Parathyroid adenoma (tissue), 2 donors: ENCODE measurements around the gene TJP1.

Experiments used
- H2AFZ ChIP-seq: fragments of 300-600 bp; sonication (generic); one replicate; pipeline ENCODE4 v1.7.0; 2017; ENCODE audit warnings: antibody characterized with exemption, mild to moderate bottlenecking
- H3K27ac ChIP-seq: fragments of 300-600 bp; sonication (generic); one replicate; pipeline ENCODE4 v1.7.0; 2017
- H3K27me3 ChIP-seq: fragments of 300-600 bp; sonication (generic); one replicate; pipeline ENCODE4 v1.7.0; 2017; ENCODE audit warnings: low read length; ENCODE audit not compliant: control insufficient read depth, insufficient read depth
- H3K36me3 ChIP-seq: fragments of 300-600 bp; sonication (generic); one replicate; pipeline ENCODE4 v1.7.0; 2017; ENCODE audit warnings: low read length; ENCODE audit not compliant: control insufficient read depth, insufficient read depth
- H3K4me1 ChIP-seq: fragments of 300-600 bp; sonication (generic); one replicate; pipeline ENCODE4 v1.7.0; 2017; ENCODE audit warnings: control low read depth
- H3K4me2 ChIP-seq: fragments of 300-600 bp; sonication (generic); one replicate; pipeline ENCODE4 v1.7.0; 2017; ENCODE audit warnings: low read length
- H3K4me3 ChIP-seq: fragments of 300-600 bp; sonication (generic); one replicate; pipeline ENCODE4 v1.7.0; 2017; ENCODE audit warnings: low read depth, low read length
- H3K79me2 ChIP-seq: fragments of 300-600 bp; sonication (generic); one replicate; pipeline ENCODE4 v1.7.0; 2017; ENCODE audit warnings: control low read depth
- H3K9ac ChIP-seq: fragments of 300-600 bp; sonication (generic); one replicate; pipeline ENCODE4 v1.7.0; 2017; ENCODE audit warnings: mild to moderate bottlenecking
- H3K9me3 ChIP-seq: fragments of 300-600 bp; sonication (generic); one replicate; pipeline ENCODE4 v1.7.0; 2017; ENCODE audit warnings: low read length; ENCODE audit not compliant: control insufficient read depth
- TF ChIP-seq, protein P1 (sequence below): fragments of 300-600 bp; sonication (generic); IDR thresholded peaks from one replicate; pipeline ENCODE4 v1.7.0; 2017; ENCODE audit warnings: antibody characterized with exemption, mild to moderate bottlenecking
- donor health status: primary hyperparathyroidism.

Gene TJP1

DNA sequence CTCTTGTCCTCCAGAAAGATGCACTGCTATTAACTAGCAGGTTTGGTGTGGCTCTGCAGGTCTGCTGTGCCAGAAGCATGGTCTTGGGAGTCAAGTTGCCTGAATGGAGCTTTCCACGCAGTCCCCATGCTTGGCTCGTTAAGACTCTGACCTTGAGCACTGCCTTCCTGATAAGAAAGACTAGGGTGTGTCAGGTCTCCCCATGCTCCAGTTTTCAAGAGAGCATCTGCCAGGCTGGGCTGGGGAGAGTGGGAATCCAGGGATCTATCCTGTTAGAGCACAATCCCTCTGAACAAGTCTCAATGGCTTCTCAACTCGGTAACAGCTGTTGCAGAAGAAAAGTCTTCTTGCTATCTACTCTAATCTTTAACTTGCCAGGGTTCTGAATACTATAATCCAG lies 98.2 kb downstream of the TJP1 start:
- H3K4me1 ChIP-seq = no peaks in the 10 kb centered on the region
- no peak overlapping the region for H3K4me3 ChIP-seq
- TF ChIP-seq, protein P1, sequence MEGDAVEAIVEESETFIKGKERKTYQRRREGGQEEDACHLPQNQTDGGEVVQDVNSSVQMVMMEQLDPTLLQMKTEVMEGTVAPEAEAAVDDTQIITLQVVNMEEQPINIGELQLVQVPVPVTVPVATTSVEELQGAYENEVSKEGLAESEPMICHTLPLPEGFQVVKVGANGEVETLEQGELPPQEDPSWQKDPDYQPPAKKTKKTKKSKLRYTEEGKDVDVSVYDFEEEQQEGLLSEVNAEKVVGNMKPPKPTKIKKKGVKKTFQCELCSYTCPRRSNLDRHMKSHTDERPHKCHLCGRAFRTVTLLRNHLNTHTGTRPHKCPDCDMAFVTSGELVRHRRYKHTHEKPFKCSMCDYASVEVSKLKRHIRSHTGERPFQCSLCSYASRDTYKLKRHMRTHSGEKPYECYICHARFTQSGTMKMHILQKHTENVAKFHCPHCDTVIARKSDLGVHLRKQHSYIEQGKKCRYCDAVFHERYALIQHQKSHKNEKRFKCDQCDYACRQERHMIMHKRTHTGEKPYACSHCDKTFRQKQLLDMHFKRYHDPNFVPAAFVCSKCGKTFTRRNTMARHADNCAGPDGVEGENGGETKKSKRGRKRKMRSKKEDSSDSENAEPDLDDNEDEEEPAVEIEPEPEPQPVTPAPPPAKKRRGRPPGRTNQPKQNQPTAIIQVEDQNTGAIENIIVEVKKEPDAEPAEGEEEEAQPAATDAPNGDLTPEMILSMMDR = no peak
- H3K27me3 ChIP-seq = no peaks in the 10 kb centered on the region
- H2AFZ ChIP-seq = no peak overlapping the region
- H3K9me3 ChIP-seq = no peaks in the 10 kb centered on the region
- no peak overlapping the region for H3K27ac ChIP-seq
- H3K36me3 ChIP-seq = no peaks in the 10 kb centered on the region
- H3K9ac ChIP-seq = no peak overlapping the region
- H3K79me2 ChIP-seq = no peaks in the 10 kb centered on the region
- no peak overlapping the region for H3K4me2 ChIP-seq

DNA sequence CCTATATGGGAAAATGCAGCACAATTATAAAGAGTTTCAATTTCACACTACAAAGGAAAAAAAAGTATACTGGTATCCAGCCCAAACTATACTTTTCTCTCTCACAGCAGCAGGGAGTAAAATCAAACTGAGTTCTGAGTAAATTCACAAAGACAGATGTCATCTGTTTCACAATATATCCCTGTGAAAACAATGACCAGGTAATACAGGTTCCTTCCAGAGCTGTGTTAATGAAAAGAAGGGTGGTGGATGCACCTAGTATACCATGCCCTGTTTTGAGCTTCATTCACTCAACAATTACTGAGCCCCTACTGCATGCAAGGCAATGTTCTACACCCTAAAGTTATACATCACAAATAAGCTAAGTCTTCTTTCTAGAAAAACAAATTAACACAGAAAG lies 108.5 kb downstream of the TJP1 start:
- H3K79me2 ChIP-seq = no peaks in the 10 kb centered on the region
- no peak overlapping the region for H3K4me3 ChIP-seq
- no peaks in the 10 kb centered on the region for H3K9me3 ChIP-seq
- no peaks in the 10 kb centered on the region for H3K27me3 ChIP-seq
- no peaks in the 10 kb centered on the region for H3K4me1 ChIP-seq
- TF ChIP-seq, protein P1 = no peak
- H2AFZ ChIP-seq = no peak overlapping the region
- no peaks in the 10 kb centered on the region for H3K36me3 ChIP-seq
- no peak overlapping the region for H3K4me2 ChIP-seq
- H3K9ac ChIP-seq = no peak overlapping the region
- no peak overlapping the region for H3K27ac ChIP-seq

DNA sequence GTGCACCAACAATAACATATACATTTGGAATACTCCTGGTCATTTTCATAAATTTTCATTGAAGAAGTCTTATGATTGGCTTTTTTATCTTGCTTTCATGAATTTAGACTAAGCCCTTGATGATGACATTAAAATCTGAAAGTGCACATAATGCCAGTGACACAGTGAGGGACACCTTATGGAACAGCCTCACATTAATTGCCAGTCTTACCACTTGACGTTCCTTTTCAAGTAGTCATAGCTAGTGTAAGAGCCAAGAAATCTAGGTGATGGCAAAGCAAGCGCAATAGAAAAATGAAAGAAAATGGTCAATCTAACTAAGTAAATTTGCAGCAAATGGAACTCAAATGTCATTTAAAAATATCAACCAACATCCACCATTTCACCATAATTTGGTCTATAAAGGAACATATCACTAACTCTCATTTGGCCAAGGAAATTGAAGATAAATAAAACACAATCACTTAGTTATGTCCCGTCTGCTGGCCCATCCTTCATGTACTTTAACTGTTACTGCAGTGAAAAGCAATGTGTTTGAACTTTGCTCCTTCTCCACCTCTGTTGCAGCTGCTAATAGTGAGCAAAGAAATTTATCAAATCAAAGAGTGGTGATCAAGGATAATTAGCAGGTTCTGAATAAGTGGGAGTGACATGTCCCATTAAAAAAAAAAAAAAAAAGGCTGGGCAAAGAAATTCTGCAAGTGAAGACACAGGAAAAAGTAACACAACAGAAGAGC lies 110.0 kb downstream of the TJP1 start:
- H3K36me3 ChIP-seq = no peaks in the 10 kb centered on the region
- no peak overlapping the region for H3K27ac ChIP-seq
- H3K9ac ChIP-seq = no peak overlapping the region
- no peak overlapping the region for H2AFZ ChIP-seq
- no peaks in the 10 kb centered on the region for H3K27me3 ChIP-seq
- no peaks in the 10 kb centered on the region for H3K9me3 ChIP-seq
- no peak overlapping the region for H3K4me2 ChIP-seq
- H3K4me1 ChIP-seq = no peaks in the 10 kb centered on the region
- no peak overlapping the region for H3K4me3 ChIP-seq
- TF ChIP-seq, protein P1 = no peak
- no peaks in the 10 kb centered on the region for H3K79me2 ChIP-seq

DNA sequence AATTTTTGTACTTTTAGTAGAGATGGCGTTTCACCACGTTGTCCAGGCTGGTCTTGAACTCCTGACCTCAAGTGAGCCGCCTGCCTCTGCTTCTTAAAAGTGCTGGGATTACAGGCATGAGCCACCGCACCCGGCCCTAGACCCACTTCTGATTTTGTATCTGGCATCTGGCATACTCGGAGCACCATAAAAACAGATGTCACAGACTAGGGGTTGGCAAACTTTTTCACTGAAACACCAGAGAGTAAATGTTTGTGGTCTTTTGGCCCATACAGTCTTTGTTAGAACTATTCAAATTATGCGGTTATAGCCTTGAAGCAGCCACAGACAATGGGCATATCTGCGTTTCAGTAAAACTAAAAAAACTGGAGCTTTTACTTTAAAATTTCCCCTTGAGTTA lies 110.7 kb downstream of the TJP1 start:
- Histone ChIP-seq H3K9me3 (no peaks in the 10 kb centered on the region), H3K9ac (no peak overlapping the region), H3K79me2 (no peaks in the 10 kb centered on the region), H3K27me3 (no peaks in the 10 kb centered on the region), H3K36me3 (no peaks in the 10 kb centered on the region), H3K27ac (no peak overlapping the region), H3K4me3 (no peak overlapping the region), H2AFZ (no peak overlapping the region), H3K4me2 (no peak overlapping the region), H3K4me1 (no peaks in the 10 kb centered on the region)
- TF ChIP-seq, protein P1 = no peak

DNA sequence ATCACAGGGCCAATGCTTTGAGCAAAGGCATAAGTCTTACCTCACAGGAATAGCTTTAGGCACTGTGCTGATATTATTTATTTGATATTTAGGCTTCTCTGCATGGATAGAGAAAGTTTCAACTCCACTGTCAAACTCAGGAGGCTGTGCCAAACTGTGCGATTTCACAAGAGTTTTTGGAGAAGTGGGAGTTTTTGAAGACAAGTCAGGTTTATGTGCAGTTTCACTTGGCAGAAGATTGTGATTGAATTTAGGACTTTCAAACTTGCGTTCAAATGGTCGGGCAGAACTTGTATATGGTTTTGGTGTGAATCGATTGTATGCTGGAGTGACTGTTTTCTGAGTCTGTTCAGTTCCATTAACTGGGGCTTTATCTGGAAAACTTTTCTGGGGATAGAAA lies 113.7 kb downstream of the TJP1 start:
- Histone ChIP-seq H2AFZ (no peak overlapping the region), H3K79me2 (no peaks in the 10 kb centered on the region), H3K36me3 (no peaks in the 10 kb centered on the region), H3K27ac (no peak overlapping the region), H3K9ac (no peak overlapping the region), H3K4me2 (no peak overlapping the region), H3K4me1 (no peaks in the 10 kb centered on the region), H3K4me3 (no peak overlapping the region), H3K27me3 (no peaks in the 10 kb centered on the region), H3K9me3 (no peaks in the 10 kb centered on the region)
- TF ChIP-seq, protein P1 = no peak
